ENCODE measurements around the gene FAM50A.

DNA sequence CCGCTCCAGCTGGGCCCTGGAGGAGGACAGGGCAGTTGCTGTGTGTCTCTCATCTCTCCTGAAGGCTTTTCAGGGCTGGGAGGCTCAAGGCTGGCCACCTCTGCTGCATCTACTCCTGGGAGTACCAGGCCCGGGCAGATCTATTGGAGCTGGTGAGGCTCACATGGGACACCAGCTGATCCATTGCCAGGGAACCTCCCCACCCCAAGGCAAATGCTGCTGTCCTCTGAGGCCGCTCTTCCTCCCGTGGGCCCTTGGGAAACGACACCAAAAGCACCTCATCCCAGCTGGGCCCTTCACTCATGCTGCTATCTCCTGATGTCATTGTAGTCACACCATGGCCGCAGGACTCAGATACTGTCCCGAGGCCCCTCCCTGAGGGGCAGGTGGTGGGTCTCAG lies 38.8 kb downstream of the FAM50A start:
- no peak for TF ChIP-seq EZH2 (IDR thresholded peaks at IDR 0.05; ENCODE audit: low read length, missing control alignments)
- TF ChIP-seq, protein P1, sequence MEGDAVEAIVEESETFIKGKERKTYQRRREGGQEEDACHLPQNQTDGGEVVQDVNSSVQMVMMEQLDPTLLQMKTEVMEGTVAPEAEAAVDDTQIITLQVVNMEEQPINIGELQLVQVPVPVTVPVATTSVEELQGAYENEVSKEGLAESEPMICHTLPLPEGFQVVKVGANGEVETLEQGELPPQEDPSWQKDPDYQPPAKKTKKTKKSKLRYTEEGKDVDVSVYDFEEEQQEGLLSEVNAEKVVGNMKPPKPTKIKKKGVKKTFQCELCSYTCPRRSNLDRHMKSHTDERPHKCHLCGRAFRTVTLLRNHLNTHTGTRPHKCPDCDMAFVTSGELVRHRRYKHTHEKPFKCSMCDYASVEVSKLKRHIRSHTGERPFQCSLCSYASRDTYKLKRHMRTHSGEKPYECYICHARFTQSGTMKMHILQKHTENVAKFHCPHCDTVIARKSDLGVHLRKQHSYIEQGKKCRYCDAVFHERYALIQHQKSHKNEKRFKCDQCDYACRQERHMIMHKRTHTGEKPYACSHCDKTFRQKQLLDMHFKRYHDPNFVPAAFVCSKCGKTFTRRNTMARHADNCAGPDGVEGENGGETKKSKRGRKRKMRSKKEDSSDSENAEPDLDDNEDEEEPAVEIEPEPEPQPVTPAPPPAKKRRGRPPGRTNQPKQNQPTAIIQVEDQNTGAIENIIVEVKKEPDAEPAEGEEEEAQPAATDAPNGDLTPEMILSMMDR (conservative IDR thresholded peaks at IDR 0.05 in 1 of 2, IDR thresholded peaks at IDR 0.05 in 1 of 2; ENCODE audit: low read depth in 1 of 2, low read length in 2 of 2): no peak

Data from fibroblast of lung (primary cell).